ENCODE measurements around the gene PTPN1.

- TF ChIP-seq CTCF (IDR thresholded peaks at IDR 0.05 in 4 of 5, conservative IDR thresholded peaks at IDR 0.05 in 1 of 5) = no peak
- TF ChIP-seq POLR2A (IDR thresholded peaks at IDR 0.05) = no peak
Measured at GRCh38 chr20:50515471-50516106, 5.4 kb downstream of the PTPN1 start.

All from gastrocnemius medialis (tissue), 4 donors.